ENCODE results near the gene HM13.

GRCh38 chr20:31515072-31515774, 981 bp downstream of the HM13 start:
- no peak for TF ChIP-seq CTCF (optimal IDR thresholded peaks at IDR 0.05 in 1 of 3, IDR thresholded peaks at IDR 0.05 in 1 of 3, conservative IDR thresholded peaks at IDR 0.05 in 1 of 3; ENCODE audit: extremely low read depth in 1 of 3, insufficient read depth in 2 of 3, low read length in 3 of 3)
- TF ChIP-seq EZH2 (IDR thresholded peaks at IDR 0.05; ENCODE audit: low read length): no peak
